Measurements from ENCODE around the gene GJB3. TPM values are rescaled to one million over a fixed set of nuclear protein-coding genes. Genes with fewer than 3 reads are reported as not detected.

Gene GJB3
- total and polyA plus RNA-seq, 10 of the 15 experiments (the other 5 are each of a cell fraction or from before 2014, with no cell fraction given) = not detected

DNA sequence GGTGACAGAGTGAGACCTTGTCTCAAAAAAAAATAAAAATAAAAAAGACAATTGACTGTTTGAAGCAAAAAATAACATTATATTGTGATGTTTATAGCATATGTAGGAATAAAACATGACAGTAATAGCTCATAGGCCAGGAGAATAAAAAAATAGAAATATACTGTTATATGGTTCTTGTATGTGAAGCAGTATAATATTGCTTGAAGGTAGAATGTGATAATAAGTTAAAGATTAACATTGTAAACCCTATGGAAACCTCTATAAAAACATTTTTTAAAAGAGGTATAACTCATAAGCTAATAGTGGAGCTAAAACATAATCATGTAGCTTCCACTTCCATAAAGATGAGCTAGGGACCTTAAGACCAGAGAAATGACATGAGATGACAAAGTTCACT is 35.3 kb downstream of the GJB3 start:
- Histone ChIP-seq H3K36me3 (ENCODE audit: control insufficient read depth in 2 of 2, insufficient read depth in 2 of 2, low read length in 1 of 2) (no peaks in the 10 kb centered on the region), H2AFZ (ENCODE audit: control insufficient read depth, low read depth, low read length) (no peak overlapping the region), H3K4me3 (no peak overlapping the region), H3K4me1 (ENCODE audit: control insufficient read depth, insufficient read depth, low read length) (no peaks in the 10 kb centered on the region), H3K4me2 (ENCODE audit: control insufficient read depth, insufficient read depth) (no peak overlapping the region), H3K9me3 (replicated peaks; ENCODE audit: control insufficient read depth, insufficient read depth, low read length) (no peaks in the 10 kb centered on the region), H3K79me2 (ENCODE audit: control insufficient read depth, insufficient read depth, low read length) (no peaks in the 10 kb centered on the region), H4K20me1 (ENCODE audit: control insufficient read depth, insufficient read depth) (no peaks in the 10 kb centered on the region), H3K9ac (ENCODE audit: control insufficient read depth, insufficient read depth, low read length) (no peak overlapping the region), H3K27me3 (replicated peaks in 1 of 2; ENCODE audit: control insufficient read depth in 2 of 2, insufficient read depth in 2 of 2, low read length in 1 of 2) (no peaks in the 10 kb centered on the region), H3K27ac (ENCODE audit: control insufficient read depth, insufficient read depth) (no peak overlapping the region)
- no TSS peak for BruUV-seq (replicated peaks)
- ChIA-PET RAD21 (ENCODE audit: unreplicated experiment) (no interaction called here), SMC1A (ENCODE audit: uncharacterized antibody, unreplicated experiment) (no interaction called here), POLR2A (no interaction called here), CTCF (interaction anchor here (0.9 to 1.4 kb wide), 2 partner anchors 11 to 50 kb away, joined by 4 to 5 read pairs; no protein-coding TSS in a partner anchor)
- ATAC-seq (no peak), DNase-seq (ENCODE audit: low read depth, low spot score) (no peak), FAIRE-seq (no peak)
- intact Hi-C loops (cut with micrococcal nuclease; ENCODE audit: unreplicated experiment) = no loop called here
- no peak for TF ChIP-seq FOXM1 (IDR thresholded peaks at IDR 0.05; ENCODE audit: low read depth, low read length)
- no peak for TF ChIP-seq BRCA1 (IDR thresholded peaks at IDR 0.05; ENCODE audit: low read depth, low read length)
- no peak for TF ChIP-seq GABPA (IDR thresholded peaks at IDR 0.05; ENCODE audit: low read depth)
- TF ChIP-seq, protein P1, sequence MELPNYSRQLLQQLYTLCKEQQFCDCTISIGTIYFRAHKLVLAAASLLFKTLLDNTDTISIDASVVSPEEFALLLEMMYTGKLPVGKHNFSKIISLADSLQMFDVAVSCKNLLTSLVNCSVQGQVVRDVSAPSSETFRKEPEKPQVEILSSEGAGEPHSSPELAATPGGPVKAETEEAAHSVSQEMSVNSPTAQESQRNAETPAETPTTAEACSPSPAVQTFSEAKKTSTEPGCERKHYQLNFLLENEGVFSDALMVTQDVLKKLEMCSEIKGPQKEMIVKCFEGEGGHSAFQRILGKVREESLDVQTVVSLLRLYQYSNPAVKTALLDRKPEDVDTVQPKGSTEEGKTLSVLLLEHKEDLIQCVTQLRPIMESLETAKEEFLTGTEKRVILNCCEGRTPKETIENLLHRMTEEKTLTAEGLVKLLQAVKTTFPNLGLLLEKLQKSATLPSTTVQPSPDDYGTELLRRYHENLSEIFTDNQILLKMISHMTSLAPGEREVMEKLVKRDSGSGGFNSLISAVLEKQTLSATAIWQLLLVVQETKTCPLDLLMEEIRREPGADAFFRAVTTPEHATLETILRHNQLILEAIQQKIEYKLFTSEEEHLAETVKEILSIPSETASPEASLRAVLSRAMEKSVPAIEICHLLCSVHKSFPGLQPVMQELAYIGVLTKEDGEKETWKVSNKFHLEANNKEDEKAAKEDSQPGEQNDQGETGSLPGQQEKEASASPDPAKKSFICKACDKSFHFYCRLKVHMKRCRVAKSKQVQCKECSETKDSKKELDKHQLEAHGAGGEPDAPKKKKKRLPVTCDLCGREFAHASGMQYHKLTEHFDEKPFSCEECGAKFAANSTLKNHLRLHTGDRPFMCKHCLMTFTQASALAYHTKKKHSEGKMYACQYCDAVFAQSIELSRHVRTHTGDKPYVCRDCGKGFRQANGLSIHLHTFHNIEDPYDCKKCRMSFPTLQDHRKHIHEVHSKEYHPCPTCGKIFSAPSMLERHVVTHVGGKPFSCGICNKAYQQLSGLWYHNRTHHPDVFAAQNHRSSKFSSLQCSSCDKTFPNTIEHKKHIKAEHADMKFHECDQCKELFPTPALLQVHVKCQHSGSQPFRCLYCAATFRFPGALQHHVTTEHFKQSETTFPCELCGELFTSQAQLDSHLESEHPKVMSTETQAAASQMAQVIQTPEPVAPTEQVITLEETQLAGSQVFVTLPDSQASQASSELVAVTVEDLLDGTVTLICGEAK (IDR thresholded peaks at IDR 0.05; ENCODE audit: borderline replicate concordance) = no peak
- no peak for TF ChIP-seq KAT2A (conservative IDR thresholded peaks at IDR 0.05; ENCODE audit: control insufficient read depth, low read depth, low read length)
- in situ Hi-C loops (cut with MboI) = no loop called here
